Thyroid gland (tissue), 4 donors: ENCODE data around the gene OVAAL.

Experiments used
- CTCF ChIP-seq, 6 experiments: fragments of 200-600 bp in 3 of 6; fragments of 450-650 bp in 3 of 6; sonication (generic) in 3 of 6; IDR thresholded peaks; one replicate each; pipeline ENCODE4 v1.5.1; 2016 to 2019; ENCODE audit warnings: antibody characterized with exemption in 6 of 6, mild to moderate bottlenecking in 2 of 6, inconsistent platforms in 1 of 6, moderate library complexity in 1 of 6
- POLR2A ChIP-seq, 2 donors: fragments of 450-650 bp; IDR thresholded peaks; one replicate each; pipeline ENCODE4 v1.6.1; 2017; ENCODE audit warnings: antibody characterized with exemption in 2 of 2, mild to moderate bottlenecking in 2 of 2, moderate library complexity in 1 of 2

- no peak for TF ChIP-seq CTCF (IDR thresholded peaks at IDR 0.05)
- TF ChIP-seq POLR2A (IDR thresholded peaks at IDR 0.05) = no peak
Observed at GRCh38 chr1:180539136-180539535, 19.6 kb upstream of the OVAAL start.
